Fibroblast of the aortic adventitia (primary cell): Measurements from ENCODE around the gene LSAMP. TPM values are rescaled to one million over a fixed set of nuclear protein-coding genes. Genes with fewer than 3 reads are reported as not detected.

Experiments used
- DNase-seq: peaks from one replicate; pipeline ENCODE4 v3.0.0-alpha.2; 2010; ENCODE audit warnings: low read depth
- H3K4me3 ChIP-seq: 2 replicates; pipeline ENCODE4 v1.5.1; 2011; ENCODE audit warnings: low read depth, mild to moderate bottlenecking, control low read depth, low read length, moderate library complexity
- total RNA-seq: library from RNA; depleted of rRNA; stranded (reverse); fragments of >200 nt; gene quantifications from 2 replicates; pipeline ENCODE4 v1.2.3, GENCODE V29; 2012; ENCODE audit warnings: low replicate concordance
- TF ChIP-seq, protein P1 (sequence below): IDR thresholded peaks from 2 replicates; pipeline ENCODE4 v1.5.1; 2011; ENCODE audit warnings: mild to moderate bottlenecking, low read length, control low read depth, inconsistent platforms; ENCODE audit not compliant: insufficient read depth

Gene LSAMP
- total RNA-seq, 1 donor = 9.8 TPM

DNA sequence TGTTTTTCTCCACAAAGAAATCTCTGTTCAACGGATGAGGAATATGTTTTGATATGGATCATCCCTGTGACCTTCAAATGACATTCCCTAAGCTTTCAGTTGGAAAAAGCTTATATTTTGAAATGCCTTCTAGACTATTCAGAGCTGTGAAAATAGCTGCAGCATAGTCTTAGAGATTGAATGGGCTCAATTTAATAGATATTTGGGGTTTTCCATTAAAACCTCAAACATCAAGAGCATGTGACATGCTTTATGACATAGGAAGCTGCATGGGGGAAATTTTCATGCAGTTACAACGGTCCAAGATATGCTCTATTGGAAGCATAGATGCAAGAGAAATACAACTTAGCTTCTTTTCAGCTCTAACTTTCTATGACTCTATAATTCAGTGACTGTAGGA, 102.8 kb downstream of the LSAMP start:
- no peak overlapping the region for H3K4me3 ChIP-seq
- TF ChIP-seq, protein P1, sequence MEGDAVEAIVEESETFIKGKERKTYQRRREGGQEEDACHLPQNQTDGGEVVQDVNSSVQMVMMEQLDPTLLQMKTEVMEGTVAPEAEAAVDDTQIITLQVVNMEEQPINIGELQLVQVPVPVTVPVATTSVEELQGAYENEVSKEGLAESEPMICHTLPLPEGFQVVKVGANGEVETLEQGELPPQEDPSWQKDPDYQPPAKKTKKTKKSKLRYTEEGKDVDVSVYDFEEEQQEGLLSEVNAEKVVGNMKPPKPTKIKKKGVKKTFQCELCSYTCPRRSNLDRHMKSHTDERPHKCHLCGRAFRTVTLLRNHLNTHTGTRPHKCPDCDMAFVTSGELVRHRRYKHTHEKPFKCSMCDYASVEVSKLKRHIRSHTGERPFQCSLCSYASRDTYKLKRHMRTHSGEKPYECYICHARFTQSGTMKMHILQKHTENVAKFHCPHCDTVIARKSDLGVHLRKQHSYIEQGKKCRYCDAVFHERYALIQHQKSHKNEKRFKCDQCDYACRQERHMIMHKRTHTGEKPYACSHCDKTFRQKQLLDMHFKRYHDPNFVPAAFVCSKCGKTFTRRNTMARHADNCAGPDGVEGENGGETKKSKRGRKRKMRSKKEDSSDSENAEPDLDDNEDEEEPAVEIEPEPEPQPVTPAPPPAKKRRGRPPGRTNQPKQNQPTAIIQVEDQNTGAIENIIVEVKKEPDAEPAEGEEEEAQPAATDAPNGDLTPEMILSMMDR = no peak
- no peak for DNase-seq

DNA sequence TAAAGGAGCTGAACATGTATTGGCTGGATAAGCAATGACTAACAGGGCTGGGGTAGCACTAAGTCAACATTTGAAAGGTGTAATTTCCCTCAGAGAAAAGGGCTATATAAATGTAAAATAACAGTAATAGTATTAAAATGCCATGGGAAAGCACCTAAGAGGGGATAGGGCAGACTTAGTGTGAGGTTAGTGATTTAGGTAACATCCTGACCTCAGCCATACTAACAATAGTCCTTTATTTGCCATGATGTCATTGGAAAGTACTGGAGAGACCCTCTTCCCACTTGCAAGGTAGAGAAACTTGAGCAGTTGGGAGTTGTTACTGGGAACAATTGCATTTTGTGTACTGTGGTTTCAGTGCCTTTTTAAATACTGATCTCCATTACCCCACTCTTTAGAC, 103.4 kb downstream of the LSAMP start:
- H3K4me3 ChIP-seq = no peak overlapping the region
- TF ChIP-seq, protein P1 = no peak
- no peak for DNase-seq

DNA sequence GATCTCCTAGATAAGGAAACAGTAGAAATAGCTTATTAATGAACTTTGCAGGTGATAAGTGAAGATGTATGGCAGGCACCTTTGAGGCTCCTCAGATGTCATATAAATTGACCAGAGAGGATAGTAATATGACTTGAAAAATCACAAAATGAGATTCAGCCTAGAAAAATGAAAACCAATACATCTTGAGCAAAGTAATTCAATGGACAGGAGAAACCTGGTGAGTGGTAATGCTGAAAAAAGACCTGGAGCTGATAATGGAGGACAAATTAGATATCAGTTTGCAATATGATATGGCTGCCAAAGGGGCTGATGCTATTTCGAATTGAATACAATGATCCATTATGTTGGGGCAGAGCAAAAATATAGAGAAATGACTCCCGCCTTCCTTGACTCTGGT, 103.9 kb downstream of the LSAMP start:
- TF ChIP-seq, protein P1 = no peak
- no peak overlapping the region for H3K4me3 ChIP-seq
- no peak for DNase-seq

DNA sequence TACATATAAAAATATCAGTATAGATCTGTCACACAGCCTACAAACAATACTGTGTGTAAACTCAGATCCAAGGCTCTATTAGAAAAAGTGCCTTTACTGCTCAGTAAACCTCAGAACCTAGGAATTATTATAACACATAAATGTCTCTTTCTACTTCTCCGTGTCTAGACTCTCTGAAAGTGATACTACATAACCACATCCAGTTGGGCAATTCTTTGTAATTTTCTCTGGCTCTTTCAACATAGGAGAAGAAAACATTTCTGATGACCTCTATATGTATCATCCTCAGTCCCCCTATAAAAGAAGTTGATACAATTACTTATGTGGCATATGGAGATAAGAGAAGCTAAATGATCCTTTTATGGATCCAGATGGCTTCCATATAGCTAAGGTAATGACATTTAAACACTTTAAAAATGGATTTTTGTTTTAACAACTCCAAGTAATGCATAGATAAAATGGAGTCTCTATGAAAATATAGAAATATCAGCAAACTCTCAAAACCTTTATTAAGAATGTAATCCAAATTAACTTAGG, 104.5 kb downstream of the LSAMP start:
- TF ChIP-seq, protein P1 = no peak
- DNase-seq = peak; percentile 19
- H3K4me3 ChIP-seq = no peak overlapping the region

DNA sequence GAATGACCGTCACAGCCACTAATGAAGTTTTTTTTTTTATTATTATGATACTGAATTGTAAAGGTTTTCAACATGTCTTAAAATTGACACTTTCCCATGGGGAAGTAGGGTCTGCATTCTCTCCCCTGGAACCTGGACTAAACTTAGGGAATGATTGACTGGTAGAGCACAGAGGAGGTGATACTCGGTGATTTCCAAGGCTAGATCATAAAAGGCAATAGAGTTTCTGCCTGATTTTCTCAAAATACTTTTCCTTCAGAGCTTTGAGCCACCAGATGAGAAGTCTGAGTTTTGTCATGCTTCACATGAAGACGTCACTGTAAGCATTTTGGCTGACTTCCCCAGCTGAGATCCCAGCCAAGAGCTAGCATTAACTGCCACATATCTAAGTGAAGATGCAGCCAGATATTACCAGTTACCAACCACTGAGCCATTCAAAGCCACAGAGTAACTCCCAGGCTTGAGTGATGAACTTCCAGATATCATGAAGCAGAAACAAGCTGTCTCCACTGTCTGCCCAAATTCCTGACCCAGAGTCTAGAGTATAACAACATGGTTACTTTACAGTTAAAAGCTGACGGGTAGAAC, 105.8 kb downstream of the LSAMP start:
- H3K4me3 ChIP-seq = no peak overlapping the region
- DNase-seq = peak; percentile 78
- TF ChIP-seq, protein P1 = no peak

DNA sequence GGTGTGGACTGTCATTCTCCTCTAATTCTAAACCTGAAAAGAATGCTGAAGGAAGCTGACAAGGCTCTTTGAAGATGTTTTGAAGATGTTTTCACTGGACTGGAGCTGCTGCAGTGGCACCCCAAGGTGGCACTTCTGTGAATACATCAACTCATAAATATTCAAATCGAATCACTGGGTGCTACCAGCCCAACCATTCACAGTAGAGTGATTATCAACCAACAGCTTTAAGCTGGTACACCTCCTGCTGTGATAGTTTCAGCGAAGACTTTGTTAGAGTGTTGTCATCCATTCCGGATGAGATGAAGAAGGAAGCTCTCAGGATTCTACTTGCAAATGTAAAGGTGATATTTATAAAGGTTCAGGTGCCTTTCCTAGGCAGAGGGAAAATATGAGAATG, 106.6 kb downstream of the LSAMP start:
- H3K4me3 ChIP-seq = no peak overlapping the region
- TF ChIP-seq, protein P1 = no peak
- no peak for DNase-seq

DNA sequence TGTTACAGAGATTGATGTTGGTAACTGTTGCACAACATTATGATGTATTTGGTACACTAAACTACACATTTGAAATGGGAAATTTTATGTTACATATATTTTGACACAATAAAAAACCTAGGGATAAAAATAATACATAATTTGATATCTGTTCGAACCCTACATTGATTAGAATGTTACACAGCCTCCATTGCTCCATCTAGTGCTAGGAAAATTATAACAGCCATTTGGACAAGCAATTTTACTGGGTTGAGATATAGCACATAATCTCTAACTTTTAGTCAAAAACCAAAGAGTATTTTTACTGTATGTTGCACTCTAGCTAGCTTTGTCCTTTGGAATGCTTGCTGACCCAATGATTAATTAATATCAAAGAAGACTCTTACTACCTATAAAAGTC, 108.1 kb downstream of the LSAMP start:
- DNase-seq = no peak
- TF ChIP-seq, protein P1 = no peak
- H3K4me3 ChIP-seq = no peak overlapping the region
